HepG2 (cell line): ENCODE results near the gene STARD13.

Experiments
- CTCF ChIP-seq: sonication (generic); formaldehyde crosslinking; IDR thresholded peaks from 2 replicates; pipeline ENCODE4 v1.5.0; 2020; ENCODE audit warnings: mild to moderate bottlenecking, missing genetic modification reagents, moderate library complexity
- ETV6 ChIP-seq: sonication (generic); formaldehyde crosslinking; conservative IDR thresholded peaks from 2 replicates; pipeline ENCODE4 v1.4.0; 2020; ENCODE audit warnings: missing genetic modification reagents
- EZH2 ChIP-seq: conservative IDR thresholded peaks from 2 replicates; pipeline ENCODE4 v1.6.1; 2012; ENCODE audit warnings: mild to moderate bottlenecking, low read depth, low read length, moderate library complexity
- HINFP ChIP-seq: sonication (generic); formaldehyde crosslinking; IDR thresholded peaks from 2 replicates; pipeline ENCODE4 v1.4.0; 2020; ENCODE audit warnings: low read depth, mild to moderate bottlenecking, missing genetic modification reagents
- ZNF326 ChIP-seq: sonication (generic); formaldehyde crosslinking; IDR thresholded peaks from 2 replicates; pipeline ENCODE4 v1.4.0; 2020; ENCODE audit warnings: missing genetic modification reagents, borderline replicate concordance
- ZNF350 ChIP-seq: sonication (generic); formaldehyde crosslinking; IDR thresholded peaks from 2 replicates; pipeline ENCODE4 v1.4.0; 2020; ENCODE audit warnings: mild to moderate bottlenecking, low read depth, missing genetic modification reagents, borderline replicate concordance
- ZNF589 ChIP-seq: sonication (generic); formaldehyde crosslinking; conservative IDR thresholded peaks from 2 replicates; pipeline ENCODE4 v1.8.0; 2022; ENCODE audit warnings: mild to moderate bottlenecking, moderate library complexity, missing genetic modification reagents

GRCh38 chr13:33197541-33197971 lies 88.0 kb downstream of the STARD13 start:
- TF ChIP-seq CTCF (CRISPR knock-in tag) = no peak
- no peak for TF ChIP-seq ZNF326 (CRISPR knock-in tag)
- TF ChIP-seq ETV6 (CRISPR knock-in tag) = no peak
- no peak for TF ChIP-seq HINFP
- TF ChIP-seq ZNF350 (CRISPR knock-in tag) = no peak
- no peak for TF ChIP-seq ZNF589 (CRISPR knock-in tag)
- no peak for TF ChIP-seq EZH2
